T-helper 2 cell treated with Interferon-gamma antibody and Interleukin-4, amounts not matched to agents 5 μg/mL and 100 μg/mL, for 36 hours (primary cell): ENCODE measurements around the gene SLC16A5.
"Not testable (repeated sequence)": the region's sequence is repeated elsewhere in the genome, so short reads cannot be mapped to it uniquely, and the experiment has no call there.

ENCODE experiments used
- DNase-seq: peaks from one replicate; pipeline ENCODE4 v3.0.0; 2021; ENCODE audit warnings: low spot score
- H3K27ac Mint-ChIP-seq: one replicate; pipeline ENCODE4 v1.8.0; 2021; ENCODE audit warnings: mild to moderate bottlenecking, mixed read lengths
- H3K27me3 Mint-ChIP-seq: one replicate; pipeline ENCODE4 v1.8.0; 2021; ENCODE audit warnings: low read depth, mixed read lengths
- H3K36me3 Mint-ChIP-seq: one replicate; pipeline ENCODE4 v1.8.0; 2021; ENCODE audit warnings: low read depth, mixed read lengths
- H3K4me1 Mint-ChIP-seq: one replicate; pipeline ENCODE4 v1.8.0; 2021; ENCODE audit warnings: low read depth, mixed read lengths
- H3K4me3 Mint-ChIP-seq: one replicate; pipeline ENCODE4 v1.8.0; 2022; ENCODE audit warnings: mild to moderate bottlenecking, moderate library complexity, mixed read lengths
- H3K9me3 Mint-ChIP-seq: one replicate; pipeline ENCODE4 v1.8.0; 2021; ENCODE audit warnings: mixed read lengths

SLC16A5 gene

DNA sequence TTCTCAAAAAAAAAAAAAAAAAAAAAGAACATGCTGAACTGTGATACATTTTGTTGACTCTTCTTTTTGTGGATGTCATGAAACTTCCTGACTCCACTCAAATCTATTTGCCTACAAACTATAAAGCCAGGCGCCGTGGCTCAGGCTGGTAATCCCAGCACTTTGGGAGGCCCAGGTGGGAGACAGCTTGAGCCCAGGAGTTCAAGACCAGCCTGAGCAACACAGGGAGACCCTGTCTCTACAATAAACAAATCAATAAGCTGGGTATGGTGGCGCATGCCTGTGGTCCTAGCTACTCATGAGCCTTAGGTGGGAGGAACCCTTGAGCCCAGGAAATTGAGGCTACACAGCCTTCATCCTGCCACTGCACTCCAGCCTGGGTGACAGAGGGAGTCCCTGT lies 45.2 kb downstream of the SLC16A5 start:
- peaks cover 18% of the 10 kb centered on the region for H3K4me1 Mint-ChIP-seq
- H3K36me3 Mint-ChIP-seq = peaks cover 23% of the 10 kb centered on the region
- H3K9me3 Mint-ChIP-seq = no peaks in the 10 kb centered on the region
- no peaks in the 10 kb centered on the region for H3K27me3 Mint-ChIP-seq
- no peak overlapping the region for H3K4me3 Mint-ChIP-seq
- H3K27ac Mint-ChIP-seq = no peak overlapping the region
- DNase-seq = no peak

DNA sequence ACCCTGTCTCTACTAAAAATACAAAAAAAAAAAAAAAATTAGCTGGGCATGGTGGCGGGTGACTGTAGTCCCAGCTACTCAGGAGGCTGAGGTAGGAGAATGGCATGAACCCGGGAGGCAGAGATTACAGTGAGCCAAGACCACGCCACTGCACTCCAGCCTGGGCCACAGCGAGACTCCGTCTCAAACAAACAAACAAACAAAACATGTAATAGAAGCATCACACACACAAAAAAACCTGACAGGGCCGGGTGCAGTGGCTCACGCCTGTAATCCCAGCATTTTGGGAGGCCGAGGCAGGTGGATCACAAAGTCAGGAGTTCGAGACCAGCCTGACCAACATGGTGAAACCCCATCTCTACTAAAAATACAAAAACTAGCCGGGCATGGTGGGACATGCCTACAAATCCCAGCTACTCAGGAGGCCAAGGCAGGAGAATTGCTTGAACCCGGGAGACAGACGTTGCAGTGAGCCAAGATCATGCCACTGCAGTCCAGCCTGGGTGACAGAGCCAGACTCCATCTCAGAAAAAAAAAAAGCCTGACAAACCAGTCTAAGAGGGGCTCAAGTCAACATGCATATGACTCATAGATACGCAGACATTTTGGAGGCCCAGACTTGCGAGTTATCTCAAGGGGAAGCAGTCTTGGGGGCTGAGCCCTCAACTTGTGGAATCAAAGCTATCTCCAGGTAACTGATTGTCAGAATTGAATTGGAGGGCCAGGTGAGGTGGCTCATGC lies 46.0 kb downstream of the SLC16A5 start:
- H3K27ac Mint-ChIP-seq, H3K9me3 Mint-ChIP-seq, DNase-seq, H3K4me3 Mint-ChIP-seq, H3K27me3 Mint-ChIP-seq: not testable (repeated sequence)
- Mint-ChIP-seq H3K4me1 (peaks cover 18% of the 10 kb centered on the region), H3K36me3 (peaks cover 22% of the 10 kb centered on the region)

DNA sequence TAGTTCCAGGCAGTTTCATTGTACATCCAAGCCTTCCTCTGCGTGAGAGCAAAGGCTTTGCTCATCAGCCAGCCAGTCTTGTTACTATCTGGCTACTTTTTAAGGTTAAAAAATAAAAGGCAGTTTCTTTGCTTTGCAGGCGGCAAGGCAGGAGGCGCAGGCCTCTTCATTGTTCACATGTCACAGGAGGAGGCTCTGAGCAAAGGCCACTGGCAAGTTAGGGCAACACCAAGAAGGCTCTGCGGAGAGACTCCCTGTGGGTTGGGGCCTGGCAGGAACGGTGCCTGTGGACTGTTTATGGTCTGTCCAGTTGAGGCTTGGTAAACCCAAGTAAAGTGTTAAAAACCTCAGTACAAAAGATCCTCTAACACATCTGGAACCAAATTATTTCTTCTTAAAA lies 47.7 kb downstream of the SLC16A5 start:
- Mint-ChIP-seq H3K4me1 (peaks cover 12% of the 10 kb centered on the region), H3K36me3 (peaks cover 25% of the 10 kb centered on the region), H3K27ac (peak overlapping the region; percentile 26), H3K9me3 (no peaks in the 10 kb centered on the region), H3K4me3 (no peak overlapping the region), H3K27me3 (no peaks in the 10 kb centered on the region)
- no peak for DNase-seq

DNA sequence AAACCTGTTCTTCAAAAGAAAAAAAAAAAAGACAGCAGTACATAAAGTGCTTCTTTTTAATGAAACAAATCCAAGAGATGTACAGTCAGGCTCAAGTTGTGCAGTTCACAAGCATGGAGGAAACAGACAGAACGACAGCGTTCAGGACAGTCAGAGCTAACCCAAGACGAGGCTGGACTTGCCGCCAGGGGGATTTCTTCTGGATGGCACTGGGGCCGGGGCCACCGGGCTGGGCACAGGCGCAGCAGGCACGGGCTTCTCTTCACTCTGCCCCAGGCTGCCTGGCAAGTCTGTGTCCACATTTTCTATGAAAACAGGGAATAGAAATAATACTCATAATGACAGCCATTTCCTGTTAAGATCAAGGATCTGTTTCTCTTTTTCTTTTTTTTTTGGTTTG lies 48.2 kb downstream of the SLC16A5 start:
- peaks cover 25% of the 10 kb centered on the region for H3K36me3 Mint-ChIP-seq
- no peak for DNase-seq
- peaks cover 11% of the 10 kb centered on the region for H3K4me1 Mint-ChIP-seq
- no peak overlapping the region for H3K4me3 Mint-ChIP-seq
- peak overlapping the region; percentile 26 for H3K27ac Mint-ChIP-seq
- H3K27me3 Mint-ChIP-seq = no peaks in the 10 kb centered on the region
- H3K9me3 Mint-ChIP-seq = no peaks in the 10 kb centered on the region

GRCh38 chr17:75137762-75138161 lies 50.0 kb downstream of the SLC16A5 start:
- not testable (repeated sequence) for DNase-seq, H3K9me3 Mint-ChIP-seq, H3K27ac Mint-ChIP-seq, H3K27me3 Mint-ChIP-seq, H3K4me3 Mint-ChIP-seq
- Mint-ChIP-seq H3K4me1 (peaks cover 14% of the 10 kb centered on the region), H3K36me3 (peaks cover 36% of the 10 kb centered on the region)

DNA sequence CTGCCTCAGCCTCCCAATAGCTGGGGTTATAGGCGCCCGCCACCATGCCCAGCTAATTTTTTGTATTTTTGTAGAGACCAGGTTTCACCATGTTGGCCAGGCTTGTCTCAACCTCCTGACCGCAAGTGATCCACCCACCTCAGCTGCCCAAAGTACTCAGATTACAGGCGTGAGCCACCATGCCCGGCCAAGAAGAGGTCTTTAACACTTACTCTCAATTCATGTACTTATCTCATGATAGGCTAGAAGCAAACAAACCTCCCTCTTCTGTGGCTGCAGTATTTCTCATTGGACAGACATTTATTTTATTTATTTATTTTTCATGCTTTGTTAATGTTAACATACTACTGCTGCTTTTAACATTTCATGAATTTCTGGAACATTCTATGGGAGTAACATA lies 50.8 kb downstream of the SLC16A5 start:
- Mint-ChIP-seq H3K27me3 (no peaks in the 10 kb centered on the region), H3K27ac (no peak overlapping the region), H3K4me1 (peaks cover 14% of the 10 kb centered on the region), H3K4me3 (no peak overlapping the region), H3K36me3 (peaks cover 36% of the 10 kb centered on the region), H3K9me3 (no peaks in the 10 kb centered on the region)
- DNase-seq = no peak

DNA sequence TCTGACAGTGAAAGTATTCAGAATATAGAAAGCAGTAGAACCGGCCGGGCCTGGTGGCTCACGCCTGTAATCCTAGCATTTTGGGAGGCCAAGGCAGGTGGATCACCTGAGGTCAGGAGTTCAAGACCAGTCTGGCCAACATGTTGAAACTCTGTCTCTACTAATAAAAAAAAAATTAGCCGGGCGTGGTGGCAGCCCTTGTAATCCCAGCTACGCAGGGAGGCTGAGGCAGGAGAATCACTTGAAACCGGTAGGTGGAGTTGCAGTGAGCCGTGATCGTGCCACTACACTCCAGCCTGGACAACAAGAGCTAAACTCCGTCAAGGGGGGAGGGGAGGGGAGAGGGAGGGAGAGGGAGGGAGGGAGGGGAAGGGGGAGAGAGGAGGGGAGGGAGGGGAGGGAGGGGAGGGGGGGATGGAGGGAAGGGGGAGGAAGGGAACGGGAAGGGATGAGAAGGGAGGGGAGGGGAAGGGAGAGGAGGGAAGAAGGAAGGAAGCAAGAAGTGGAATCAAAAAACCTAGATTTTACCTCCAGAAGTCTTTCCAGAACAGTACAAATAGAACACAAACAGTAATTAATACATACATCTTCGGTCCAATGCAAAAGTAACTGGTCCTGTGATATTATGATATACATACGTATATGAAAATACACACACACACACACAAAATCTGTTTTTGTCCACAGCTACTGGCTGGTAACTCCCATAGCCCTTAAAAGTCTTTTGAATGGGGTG lies 54.6 kb downstream of the SLC16A5 start:
- Mint-ChIP-seq H3K4me3 (no peak overlapping the region), H3K36me3 (peaks cover 50% of the 10 kb centered on the region), H3K27me3 (no peaks in the 10 kb centered on the region), H3K4me1 (peaks cover 11% of the 10 kb centered on the region), H3K27ac (peak overlapping the region; percentile 85), H3K9me3 (no peaks in the 10 kb centered on the region)
- DNase-seq = no peak

- Mint-ChIP-seq H3K27ac (no peak overlapping the region), H3K9me3 (no peaks in the 10 kb centered on the region), H3K27me3 (no peaks in the 10 kb centered on the region), H3K4me1 (peaks cover 20% of the 10 kb centered on the region), H3K36me3 (peaks cover 61% of the 10 kb centered on the region), H3K4me3 (no peak overlapping the region)
- no peak for DNase-seq
These were observed 57.2 kb downstream of the SLC16A5 start for GRCh38 chr17:75144816-75145512.

GRCh38 chr17:75146592-75146991 lies 58.8 kb downstream of the SLC16A5 start:
- no peaks in the 10 kb centered on the region for H3K9me3 Mint-ChIP-seq
- H3K27ac Mint-ChIP-seq = no peak overlapping the region
- peaks cover 46% of the 10 kb centered on the region for H3K36me3 Mint-ChIP-seq
- peaks cover 12% of the 10 kb centered on the region for H3K4me1 Mint-ChIP-seq
- H3K27me3 Mint-ChIP-seq = no peaks in the 10 kb centered on the region
- no peak overlapping the region for H3K4me3 Mint-ChIP-seq
- no peak for DNase-seq

DNA sequence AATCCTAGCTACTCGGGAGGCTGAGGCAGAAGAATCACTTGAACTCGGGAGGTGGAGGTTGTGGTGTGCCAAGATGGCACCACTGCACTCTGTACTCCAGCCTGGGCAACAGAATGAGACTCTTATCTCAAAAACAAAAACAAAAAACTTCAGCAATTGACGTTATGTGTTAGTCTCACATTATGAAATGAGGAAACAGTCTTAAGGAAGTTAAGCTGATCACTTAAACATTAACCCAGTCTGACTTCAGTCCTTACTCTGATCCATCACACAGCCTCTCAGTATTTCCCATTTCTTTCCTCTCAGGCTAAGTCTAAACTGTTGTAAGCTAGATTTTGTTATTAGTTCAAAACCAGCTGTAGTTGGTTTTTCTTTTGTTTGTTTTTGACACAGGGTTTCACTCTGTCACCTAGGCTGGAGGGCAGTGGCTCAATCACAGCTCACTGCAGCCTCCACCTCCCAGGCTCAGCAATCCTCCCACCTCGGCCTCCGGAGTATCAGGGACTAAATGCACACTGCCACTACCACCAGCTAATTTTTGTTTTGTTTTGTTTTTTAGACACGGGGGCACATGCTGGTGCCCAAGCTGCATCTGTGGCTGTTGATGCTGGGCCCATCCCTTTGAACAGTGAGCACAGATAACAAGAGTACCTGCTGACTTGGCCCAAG lies 60.3 kb downstream of the SLC16A5 start:
- no peak for DNase-seq
- H3K4me1 Mint-ChIP-seq = peaks cover 25% of the 10 kb centered on the region
- H3K4me3 Mint-ChIP-seq = no peak overlapping the region
- peak overlapping the region; percentile 36 for H3K27ac Mint-ChIP-seq
- peaks cover 51% of the 10 kb centered on the region for H3K36me3 Mint-ChIP-seq
- H3K9me3 Mint-ChIP-seq = no peaks in the 10 kb centered on the region
- H3K27me3 Mint-ChIP-seq = no peaks in the 10 kb centered on the region

DNA sequence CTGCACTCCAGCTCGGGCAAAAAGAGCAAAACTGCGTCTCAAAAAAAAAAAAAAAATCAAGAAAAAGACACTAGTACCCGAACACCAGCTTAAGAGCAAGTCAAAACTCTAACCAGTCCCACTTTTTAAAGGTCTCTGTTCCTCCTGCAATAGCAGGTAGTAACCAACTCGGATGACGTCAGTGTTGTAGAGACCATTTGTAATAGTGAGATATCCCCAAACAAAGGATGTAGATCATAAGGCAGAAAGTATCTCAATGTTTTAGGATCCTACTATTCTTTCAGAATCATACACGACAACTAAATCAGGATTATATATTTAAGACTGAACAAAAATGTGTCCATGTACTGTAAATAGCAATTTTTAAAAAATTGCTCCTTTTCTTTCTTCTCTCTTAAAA lies 64.2 kb downstream of the SLC16A5 start:
- Mint-ChIP-seq H3K27ac (peak overlapping the region; percentile 23), H3K4me3 (peak overlapping the region; percentile 97), H3K9me3 (no peaks in the 10 kb centered on the region), H3K27me3 (no peaks in the 10 kb centered on the region), H3K36me3 (peaks cover 36% of the 10 kb centered on the region), H3K4me1 (peaks cover 41% of the 10 kb centered on the region)
- no peak for DNase-seq

GRCh38 chr17:75152523-75152921 lies 64.8 kb downstream of the SLC16A5 start:
- peak overlapping the region; percentile 95 for H3K27ac Mint-ChIP-seq
- H3K4me1 Mint-ChIP-seq = peaks cover 39% of the 10 kb centered on the region
- H3K27me3 Mint-ChIP-seq = no peaks in the 10 kb centered on the region
- peaks cover 30% of the 10 kb centered on the region for H3K36me3 Mint-ChIP-seq
- H3K9me3 Mint-ChIP-seq = no peaks in the 10 kb centered on the region
- peak overlapping the region; percentile 97 for H3K4me3 Mint-ChIP-seq
- no peak for DNase-seq

DNA sequence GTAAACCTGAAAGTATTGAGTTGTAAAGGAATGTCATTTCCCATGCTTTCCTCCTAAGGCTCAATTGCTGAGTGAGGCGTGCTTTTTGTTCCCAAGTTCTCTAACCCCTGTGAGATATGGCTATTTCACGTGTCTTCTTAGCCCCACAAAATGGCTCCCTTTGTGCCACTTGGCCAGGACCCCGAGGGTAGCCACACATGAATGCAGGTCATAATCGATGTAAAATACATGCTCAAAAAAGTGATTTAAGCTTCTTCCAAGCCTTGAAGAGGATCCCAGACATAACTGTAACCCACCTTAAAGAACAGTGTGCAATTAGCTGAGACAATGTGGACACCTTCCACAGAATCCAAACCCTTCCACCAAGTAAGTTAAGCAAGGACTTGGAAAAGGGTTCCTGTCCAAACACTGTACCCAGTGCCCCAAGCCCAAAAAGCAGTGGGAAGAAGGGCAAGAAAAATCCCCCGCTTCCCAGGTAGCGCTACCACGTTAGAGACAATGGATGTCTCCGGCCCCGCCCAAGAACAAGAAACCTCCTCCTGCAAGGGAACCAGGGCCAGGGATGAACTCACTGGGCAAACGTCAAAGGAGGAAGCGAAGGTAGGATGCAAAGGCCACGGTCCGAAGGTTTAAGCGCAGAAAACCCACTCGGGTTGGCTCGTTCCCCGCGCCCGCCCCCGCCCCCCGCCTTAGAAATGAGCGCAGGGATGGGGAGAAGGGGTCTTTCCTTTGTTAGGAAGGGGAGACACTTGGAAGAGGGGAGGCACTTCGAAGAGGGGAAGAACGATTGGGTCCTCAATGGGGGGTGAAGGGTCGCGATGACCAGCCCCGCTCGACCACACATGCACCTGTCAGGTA lies 65.4 kb downstream of the SLC16A5 start:
- DNase-seq = peak; percentile 19
- H3K4me1 Mint-ChIP-seq = peaks cover 37% of the 10 kb centered on the region

More for the DNA sequence above, 65.4 kb downstream of the SLC16A5 start:
- Mint-ChIP-seq H3K27me3 (no peaks in the 10 kb centered on the region), H3K27ac (peak overlapping the region; percentile 95), H3K36me3 (peaks cover 23% of the 10 kb centered on the region), H3K9me3 (no peaks in the 10 kb centered on the region), H3K4me3 (peak overlapping the region; percentile 97)
